ENCODE results near the gene ENOX2.

ENOX2 gene

DNA sequence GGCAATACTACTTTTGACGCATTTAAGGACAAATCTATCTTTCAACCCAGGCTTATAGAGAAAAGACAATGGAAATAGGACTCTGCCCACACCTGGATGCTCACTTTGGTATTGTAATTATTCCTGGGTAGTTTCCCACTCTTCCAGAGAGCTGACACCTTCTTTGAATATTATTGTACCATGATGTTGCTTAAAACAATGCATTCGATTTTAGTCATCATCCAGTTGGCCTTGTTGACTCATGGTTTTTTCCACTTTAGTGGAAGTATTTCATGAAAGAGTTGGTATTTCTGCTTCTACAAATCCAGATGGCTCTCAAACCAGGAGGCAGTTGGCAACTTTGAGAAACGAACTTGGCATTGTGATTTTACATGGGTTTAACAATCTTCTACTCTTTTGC, 124.2 kb downstream of the ENOX2 start:
- no peaks in the 10 kb centered on the region for H3K4me1 ChIP-seq (ENCODE audit: control insufficient read depth, low read length)

DNA sequence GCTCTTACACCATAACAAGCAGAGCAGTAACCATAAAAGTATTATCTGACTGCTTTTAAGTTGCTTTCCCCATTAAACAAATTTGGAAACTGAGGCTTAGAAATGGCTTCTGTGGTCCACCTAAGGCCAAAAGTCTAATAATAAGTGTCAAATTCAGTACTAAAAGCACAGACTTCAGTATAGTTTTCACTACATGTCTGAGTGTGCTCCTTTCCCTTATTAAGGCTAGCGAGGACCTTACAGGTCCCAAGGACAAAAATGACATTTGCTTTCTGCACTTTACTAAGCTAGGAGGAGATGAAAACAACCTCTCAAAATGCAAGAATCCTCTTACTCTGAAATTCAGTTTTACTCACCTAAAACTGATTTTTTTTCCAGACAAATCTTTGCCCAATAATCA, 127.2 kb downstream of the ENOX2 start:
- Histone ChIP-seq H3K36me3 (ENCODE audit: control insufficient read depth, low read length) (no peaks in the 10 kb centered on the region), H3K9me3 (ENCODE audit: control insufficient read depth, insufficient read depth, low read length) (no peaks in the 10 kb centered on the region), H3K4me2 (ENCODE audit: low read length) (no peak overlapping the region), H3K27ac (ENCODE audit: low read depth, low read length) (no peak overlapping the region), H3K4me1 (ENCODE audit: control insufficient read depth, low read length) (no peaks in the 10 kb centered on the region), H3K9me2 (replicated peaks; ENCODE audit: control insufficient read depth, low read length) (no peaks in the 10 kb centered on the region), H3K27me3 (ENCODE audit: control insufficient read depth, low read length) (no peaks in the 10 kb centered on the region), H3K79me2 (ENCODE audit: control insufficient read depth, low read length) (no peaks in the 10 kb centered on the region), H3K4me3 (ENCODE audit: low read length) (no peak overlapping the region), H3F3A (ENCODE audit: control insufficient read depth, insufficient read depth) (no peaks in the 10 kb centered on the region), H4K20me1 (ENCODE audit: control insufficient read depth, insufficient read depth, low read depth, low read length) (no peaks in the 10 kb centered on the region)
- TF ChIP-seq, protein P1, sequence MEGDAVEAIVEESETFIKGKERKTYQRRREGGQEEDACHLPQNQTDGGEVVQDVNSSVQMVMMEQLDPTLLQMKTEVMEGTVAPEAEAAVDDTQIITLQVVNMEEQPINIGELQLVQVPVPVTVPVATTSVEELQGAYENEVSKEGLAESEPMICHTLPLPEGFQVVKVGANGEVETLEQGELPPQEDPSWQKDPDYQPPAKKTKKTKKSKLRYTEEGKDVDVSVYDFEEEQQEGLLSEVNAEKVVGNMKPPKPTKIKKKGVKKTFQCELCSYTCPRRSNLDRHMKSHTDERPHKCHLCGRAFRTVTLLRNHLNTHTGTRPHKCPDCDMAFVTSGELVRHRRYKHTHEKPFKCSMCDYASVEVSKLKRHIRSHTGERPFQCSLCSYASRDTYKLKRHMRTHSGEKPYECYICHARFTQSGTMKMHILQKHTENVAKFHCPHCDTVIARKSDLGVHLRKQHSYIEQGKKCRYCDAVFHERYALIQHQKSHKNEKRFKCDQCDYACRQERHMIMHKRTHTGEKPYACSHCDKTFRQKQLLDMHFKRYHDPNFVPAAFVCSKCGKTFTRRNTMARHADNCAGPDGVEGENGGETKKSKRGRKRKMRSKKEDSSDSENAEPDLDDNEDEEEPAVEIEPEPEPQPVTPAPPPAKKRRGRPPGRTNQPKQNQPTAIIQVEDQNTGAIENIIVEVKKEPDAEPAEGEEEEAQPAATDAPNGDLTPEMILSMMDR (IDR thresholded peaks at IDR 0.05; ENCODE audit: low read depth, low read length, poor library complexity, severe bottlenecking): no peak
- no peak for TF ChIP-seq EZH2phosphoT487 (IDR thresholded peaks at IDR 0.05; ENCODE audit: borderline replicate concordance, low read length)

More for the DNA sequence above, 124.2 kb downstream of the ENOX2 start:
- Histone ChIP-seq H3K27ac (ENCODE audit: low read depth, low read length) (no peak overlapping the region), H3K27me3 (ENCODE audit: control insufficient read depth, low read length) (no peaks in the 10 kb centered on the region), H3K36me3 (ENCODE audit: control insufficient read depth, low read length) (no peaks in the 10 kb centered on the region), H3K4me3 (ENCODE audit: low read length) (no peak overlapping the region), H3K4me2 (ENCODE audit: low read length) (no peak overlapping the region), H3K9me2 (replicated peaks; ENCODE audit: control insufficient read depth, low read length) (no peaks in the 10 kb centered on the region), H3F3A (ENCODE audit: control insufficient read depth, insufficient read depth) (no peaks in the 10 kb centered on the region), H3K79me2 (ENCODE audit: control insufficient read depth, low read length) (no peaks in the 10 kb centered on the region), H4K20me1 (ENCODE audit: control insufficient read depth, insufficient read depth, low read depth, low read length) (no peaks in the 10 kb centered on the region), H3K9me3 (ENCODE audit: control insufficient read depth, insufficient read depth, low read length) (no peaks in the 10 kb centered on the region)
- no peak for TF ChIP-seq EZH2phosphoT487 (IDR thresholded peaks at IDR 0.05; ENCODE audit: borderline replicate concordance, low read length)
- TF ChIP-seq, protein P1 (IDR thresholded peaks at IDR 0.05; ENCODE audit: low read depth, low read length, poor library complexity, severe bottlenecking): no peak

DNA sequence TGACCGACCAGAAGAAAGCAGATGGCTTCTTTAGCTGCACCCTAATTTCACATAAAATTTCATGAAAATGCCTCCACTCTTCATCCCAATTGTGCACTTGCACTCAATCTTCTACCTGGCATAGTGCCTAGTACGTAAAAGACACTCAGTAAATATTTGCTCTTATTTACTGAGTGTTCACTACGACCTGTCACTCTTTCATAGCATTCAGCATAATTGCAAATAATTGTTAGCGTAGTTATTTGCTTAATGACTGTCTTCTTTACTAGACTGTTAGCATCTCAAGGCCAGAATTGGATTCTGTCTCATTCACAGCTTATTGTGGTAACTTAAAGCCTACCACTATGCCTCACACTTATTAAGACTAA, 130.2 kb downstream of the ENOX2 start:
- no peak for TF ChIP-seq EZH2phosphoT487 (IDR thresholded peaks at IDR 0.05; ENCODE audit: borderline replicate concordance, low read length)
- TF ChIP-seq, protein P1 (IDR thresholded peaks at IDR 0.05; ENCODE audit: low read depth, low read length, poor library complexity, severe bottlenecking): no peak
- H3K4me2 ChIP-seq (ENCODE audit: low read length): no peak overlapping the region
- H3K36me3 ChIP-seq (ENCODE audit: control insufficient read depth, low read length): no peaks in the 10 kb centered on the region
- H3K4me1 ChIP-seq (ENCODE audit: control insufficient read depth, low read length): no peaks in the 10 kb centered on the region
- H3K4me3 ChIP-seq (ENCODE audit: low read length): no peak overlapping the region
- no peak overlapping the region for H3K27ac ChIP-seq (ENCODE audit: low read depth, low read length)
- no peaks in the 10 kb centered on the region for H3K9me2 ChIP-seq (replicated peaks; ENCODE audit: control insufficient read depth, low read length)
- H3K9me3 ChIP-seq (ENCODE audit: control insufficient read depth, insufficient read depth, low read length): no peaks in the 10 kb centered on the region
- H4K20me1 ChIP-seq (ENCODE audit: control insufficient read depth, insufficient read depth, low read depth, low read length): no peaks in the 10 kb centered on the region
- no peaks in the 10 kb centered on the region for H3K27me3 ChIP-seq (ENCODE audit: control insufficient read depth, low read length)
- no peaks in the 10 kb centered on the region for H3F3A ChIP-seq (ENCODE audit: control insufficient read depth, insufficient read depth)
- H3K79me2 ChIP-seq (ENCODE audit: control insufficient read depth, low read length): no peaks in the 10 kb centered on the region
